Activated CD8-positive, alpha-beta memory T cell treated with anti-CD3 and anti-CD28 coated beads for 48 hours (primary cell): ENCODE results near the gene GHDC.
"Not testable (repeated sequence)": the region's sequence is repeated elsewhere in the genome, so short reads cannot be mapped to it uniquely, and the experiment has no call there.

Experiments used
- DNase-seq, 3 experiments: peaks; one replicate each; pipeline ENCODE4 v3.0.0-alpha.2; 2020; ENCODE audit warnings: low read depth in 2 of 3, low spot score in 2 of 3

The GHDC gene

GRCh38 chr17:42203354-42203753 lies 9.1 kb upstream of the GHDC start:
- no peak for DNase-seq

- DNase-seq = no peak
Measured at GRCh38 chr17:42202696-42203095, 8.4 kb upstream of the GHDC start.

- no peak for DNase-seq
Measured at GRCh38 chr17:42202159-42202558, 7.9 kb upstream of the GHDC start.

GRCh38 chr17:42201458-42201772 lies 7.1 kb upstream of the GHDC start:
- no peak for DNase-seq

- DNase-seq = no peak
Measured at GRCh38 chr17:42200706-42201457, 6.6 kb upstream of the GHDC start.

GRCh38 chr17:42199416-42200011 lies 5.2 kb upstream of the GHDC start:
- DNase-seq = no peak

- DNase-seq = no peak
Measured at GRCh38 chr17:42198897-42199296, 4.6 kb upstream of the GHDC start.

GRCh38 chr17:42197564-42198156 lies 3.4 kb upstream of the GHDC start:
- no peak for DNase-seq

- no peak for DNase-seq
Measured at GRCh38 chr17:42193216-42193968, 902 bp downstream of the GHDC start.

GRCh38 chr17:42192189-42193126 lies 1.8 kb downstream of the GHDC start:
- no peak for DNase-seq

- no peak for DNase-seq
Measured at GRCh38 chr17:42191275-42191608, 3.1 kb downstream of the GHDC start.

GRCh38 chr17:42190491-42191274 lies 3.6 kb downstream of the GHDC start:
- DNase-seq = no peak

GRCh38 chr17:42189651-42189965 lies 4.7 kb downstream of the GHDC start:
- no peak for DNase-seq

- no peak for DNase-seq
Measured at GRCh38 chr17:42188749-42189650, 5.3 kb downstream of the GHDC start.

- DNase-seq = no peak
Measured at GRCh38 chr17:42187833-42188232, 6.5 kb downstream of the GHDC start.

GRCh38 chr17:42186191-42186590 lies 8.1 kb downstream of the GHDC start:
- not testable (repeated sequence) for DNase-seq

- no peak for DNase-seq
Measured at GRCh38 chr17:42185621-42185930, 8.7 kb downstream of the GHDC start.

GRCh38 chr17:42184713-42185620 lies 9.3 kb downstream of the GHDC start, which contains the start of gene HCRT:
TSS of gene HCRT (minus strand) at chr17:42185452. CDS start at chr17:42185365, 87 bp downstream.
- no peak for DNase-seq
